ENCODE results near the gene KRT6C.

The KRT6C gene

DNA sequence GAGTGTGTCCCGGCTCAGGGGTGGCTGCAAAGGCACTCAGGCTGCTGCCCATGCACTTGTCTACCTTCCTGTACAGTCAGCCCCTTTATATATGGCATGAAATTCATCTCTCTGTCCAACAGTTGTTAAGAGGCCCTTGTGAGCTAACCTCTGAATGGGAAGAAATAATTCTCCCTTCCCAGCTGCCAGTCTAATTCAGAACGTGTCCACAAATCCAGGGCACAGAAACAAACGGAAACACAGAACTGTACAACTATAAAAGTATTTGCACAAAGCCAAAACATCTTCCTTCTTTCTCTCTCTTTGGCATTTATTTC is 45.7 kb upstream of the KRT6C start:
- no peak for TF ChIP-seq GLIS3 (CRISPR knock-in tag; IDR thresholded peaks at IDR 0.05)
- TF ChIP-seq, protein P1, sequence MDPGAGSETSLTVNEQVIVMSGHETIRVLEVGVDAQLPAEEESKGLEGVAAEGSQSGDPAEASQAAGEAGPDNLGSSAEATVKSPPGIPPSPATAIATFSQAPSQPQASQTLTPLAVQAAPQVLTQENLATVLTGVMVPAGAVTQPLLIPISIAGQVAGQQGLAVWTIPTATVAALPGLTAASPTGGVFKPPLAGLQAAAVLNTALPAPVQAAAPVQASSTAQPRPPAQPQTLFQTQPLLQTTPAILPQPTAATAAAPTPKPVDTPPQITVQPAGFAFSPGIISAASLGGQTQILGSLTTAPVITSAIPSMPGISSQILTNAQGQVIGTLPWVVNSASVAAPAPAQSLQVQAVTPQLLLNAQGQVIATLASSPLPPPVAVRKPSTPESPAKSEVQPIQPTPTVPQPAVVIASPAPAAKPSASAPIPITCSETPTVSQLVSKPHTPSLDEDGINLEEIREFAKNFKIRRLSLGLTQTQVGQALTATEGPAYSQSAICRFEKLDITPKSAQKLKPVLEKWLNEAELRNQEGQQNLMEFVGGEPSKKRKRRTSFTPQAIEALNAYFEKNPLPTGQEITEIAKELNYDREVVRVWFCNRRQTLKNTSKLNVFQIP (CRISPR knock-in tag; IDR thresholded peaks at IDR 0.05; ENCODE audit: borderline replicate concordance, low read depth), result no peak
- TF ChIP-seq, protein P2, sequence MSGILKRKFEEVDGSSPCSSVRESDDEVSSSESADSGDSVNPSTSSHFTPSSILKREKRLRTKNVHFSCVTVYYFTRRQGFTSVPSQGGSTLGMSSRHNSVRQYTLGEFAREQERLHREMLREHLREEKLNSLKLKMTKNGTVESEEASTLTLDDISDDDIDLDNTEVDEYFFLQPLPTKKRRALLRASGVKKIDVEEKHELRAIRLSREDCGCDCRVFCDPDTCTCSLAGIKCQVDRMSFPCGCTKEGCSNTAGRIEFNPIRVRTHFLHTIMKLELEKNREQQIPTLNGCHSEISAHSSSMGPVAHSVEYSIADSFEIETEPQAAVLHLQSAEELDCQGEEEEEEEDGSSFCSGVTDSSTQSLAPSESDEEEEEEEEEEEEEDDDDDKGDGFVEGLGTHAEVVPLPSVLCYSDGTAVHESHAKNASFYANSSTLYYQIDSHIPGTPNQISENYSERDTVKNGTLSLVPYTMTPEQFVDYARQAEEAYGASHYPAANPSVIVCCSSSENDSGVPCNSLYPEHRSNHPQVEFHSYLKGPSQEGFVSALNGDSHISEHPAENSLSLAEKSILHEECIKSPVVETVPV (CRISPR knock-in tag; IDR thresholded peaks at IDR 0.05), result no peak
- TF ChIP-seq TCF4 (CRISPR knock-in tag; IDR thresholded peaks at IDR 0.05; ENCODE audit: borderline replicate concordance), result no peak
- no peak for TF ChIP-seq ESRRG (CRISPR knock-in tag; IDR thresholded peaks at IDR 0.05)
- TF ChIP-seq, protein P3, sequence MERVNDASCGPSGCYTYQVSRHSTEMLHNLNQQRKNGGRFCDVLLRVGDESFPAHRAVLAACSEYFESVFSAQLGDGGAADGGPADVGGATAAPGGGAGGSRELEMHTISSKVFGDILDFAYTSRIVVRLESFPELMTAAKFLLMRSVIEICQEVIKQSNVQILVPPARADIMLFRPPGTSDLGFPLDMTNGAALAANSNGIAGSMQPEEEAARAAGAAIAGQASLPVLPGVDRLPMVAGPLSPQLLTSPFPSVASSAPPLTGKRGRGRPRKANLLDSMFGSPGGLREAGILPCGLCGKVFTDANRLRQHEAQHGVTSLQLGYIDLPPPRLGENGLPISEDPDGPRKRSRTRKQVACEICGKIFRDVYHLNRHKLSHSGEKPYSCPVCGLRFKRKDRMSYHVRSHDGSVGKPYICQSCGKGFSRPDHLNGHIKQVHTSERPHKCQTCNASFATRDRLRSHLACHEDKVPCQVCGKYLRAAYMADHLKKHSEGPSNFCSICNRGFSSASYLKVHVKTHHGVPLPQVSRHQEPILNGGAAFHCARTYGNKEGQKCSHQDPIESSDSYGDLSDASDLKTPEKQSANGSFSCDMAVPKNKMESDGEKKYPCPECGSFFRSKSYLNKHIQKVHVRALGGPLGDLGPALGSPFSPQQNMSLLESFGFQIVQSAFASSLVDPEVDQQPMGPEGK (CRISPR knock-in tag; IDR thresholded peaks at IDR 0.05; ENCODE audit: borderline replicate concordance), result no peak
- no peak for ATAC-seq

DNA sequence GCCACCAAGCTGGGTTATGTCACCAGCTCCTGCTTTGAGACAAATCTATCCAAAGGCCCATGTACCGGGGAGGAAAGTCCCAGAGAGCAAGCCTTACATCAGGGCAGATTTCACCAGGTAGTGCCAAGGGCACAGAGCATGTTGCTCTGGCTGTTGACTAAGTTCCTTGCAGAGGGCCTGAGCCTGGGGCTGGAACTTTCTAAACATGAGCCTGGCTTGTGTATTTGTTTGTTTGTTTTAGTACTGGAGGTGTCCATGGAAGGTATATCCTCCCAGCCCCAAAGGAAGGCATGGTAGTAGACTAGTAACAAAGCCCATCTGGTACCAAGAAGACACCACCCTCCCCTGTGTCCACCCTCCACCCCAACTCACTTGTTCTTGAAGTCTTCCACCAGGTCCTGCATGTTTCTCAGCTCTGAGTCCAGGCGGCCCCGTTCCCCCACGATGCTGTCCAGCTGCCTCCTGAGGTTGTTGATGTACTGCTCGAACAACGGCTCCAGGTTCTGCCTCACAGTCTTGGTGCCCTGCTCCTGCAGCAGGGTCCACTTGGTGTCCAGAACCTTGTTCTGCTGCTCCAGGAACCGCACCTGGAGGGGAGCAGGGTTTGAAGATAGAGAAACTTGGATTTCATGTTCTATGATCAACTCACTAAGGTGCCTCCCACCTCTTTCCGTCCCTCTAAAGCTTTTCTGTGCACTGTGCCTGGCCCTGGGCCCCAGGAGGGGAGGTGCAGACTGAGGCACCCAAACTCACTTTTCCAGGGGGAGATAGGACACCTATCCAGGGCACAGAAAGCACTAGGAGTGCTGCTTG is 45.2 kb upstream of the KRT6C start:
- no peak for ATAC-seq
- TF ChIP-seq, protein P2 (CRISPR knock-in tag; IDR thresholded peaks at IDR 0.05), result no peak
- TF ChIP-seq, protein P4, sequence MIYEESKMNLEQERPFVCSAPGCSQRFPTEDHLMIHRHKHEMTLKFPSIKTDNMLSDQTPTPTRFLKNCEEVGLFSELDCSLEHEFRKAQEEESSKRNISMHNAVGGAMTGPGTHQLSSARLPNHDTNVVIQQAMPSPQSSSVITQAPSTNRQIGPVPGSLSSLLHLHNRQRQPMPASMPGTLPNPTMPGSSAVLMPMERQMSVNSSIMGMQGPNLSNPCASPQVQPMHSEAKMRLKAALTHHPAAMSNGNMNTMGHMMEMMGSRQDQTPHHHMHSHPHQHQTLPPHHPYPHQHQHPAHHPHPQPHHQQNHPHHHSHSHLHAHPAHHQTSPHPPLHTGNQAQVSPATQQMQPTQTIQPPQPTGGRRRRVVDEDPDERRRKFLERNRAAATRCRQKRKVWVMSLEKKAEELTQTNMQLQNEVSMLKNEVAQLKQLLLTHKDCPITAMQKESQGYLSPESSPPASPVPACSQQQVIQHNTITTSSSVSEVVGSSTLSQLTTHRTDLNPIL (CRISPR knock-in tag; IDR thresholded peaks at IDR 0.05; ENCODE audit: low read depth), result no peak
- no peak for TF ChIP-seq ZNF70 (CRISPR knock-in tag; IDR thresholded peaks at IDR 0.05)
- TF ChIP-seq TCF4 (CRISPR knock-in tag; IDR thresholded peaks at IDR 0.05; ENCODE audit: borderline replicate concordance), result no peak
- no peak for TF ChIP-seq ISL1 (CRISPR knock-in tag; IDR thresholded peaks at IDR 0.05)
- TF ChIP-seq SNAI2 (CRISPR knock-in tag; IDR thresholded peaks at IDR 0.05), result no peak
- TF ChIP-seq, protein P1 (CRISPR knock-in tag; IDR thresholded peaks at IDR 0.05; ENCODE audit: borderline replicate concordance, low read depth), result no peak
- no peak for TF ChIP-seq GLIS3 (CRISPR knock-in tag; IDR thresholded peaks at IDR 0.05)
- no peak for TF ChIP-seq ZNF565 (CRISPR knock-in tag; conservative IDR thresholded peaks at IDR 0.05; ENCODE audit: low read depth)
- TF ChIP-seq ZNF8 (CRISPR knock-in tag; IDR thresholded peaks at IDR 0.05), result no peak
- TF ChIP-seq, protein P5, sequence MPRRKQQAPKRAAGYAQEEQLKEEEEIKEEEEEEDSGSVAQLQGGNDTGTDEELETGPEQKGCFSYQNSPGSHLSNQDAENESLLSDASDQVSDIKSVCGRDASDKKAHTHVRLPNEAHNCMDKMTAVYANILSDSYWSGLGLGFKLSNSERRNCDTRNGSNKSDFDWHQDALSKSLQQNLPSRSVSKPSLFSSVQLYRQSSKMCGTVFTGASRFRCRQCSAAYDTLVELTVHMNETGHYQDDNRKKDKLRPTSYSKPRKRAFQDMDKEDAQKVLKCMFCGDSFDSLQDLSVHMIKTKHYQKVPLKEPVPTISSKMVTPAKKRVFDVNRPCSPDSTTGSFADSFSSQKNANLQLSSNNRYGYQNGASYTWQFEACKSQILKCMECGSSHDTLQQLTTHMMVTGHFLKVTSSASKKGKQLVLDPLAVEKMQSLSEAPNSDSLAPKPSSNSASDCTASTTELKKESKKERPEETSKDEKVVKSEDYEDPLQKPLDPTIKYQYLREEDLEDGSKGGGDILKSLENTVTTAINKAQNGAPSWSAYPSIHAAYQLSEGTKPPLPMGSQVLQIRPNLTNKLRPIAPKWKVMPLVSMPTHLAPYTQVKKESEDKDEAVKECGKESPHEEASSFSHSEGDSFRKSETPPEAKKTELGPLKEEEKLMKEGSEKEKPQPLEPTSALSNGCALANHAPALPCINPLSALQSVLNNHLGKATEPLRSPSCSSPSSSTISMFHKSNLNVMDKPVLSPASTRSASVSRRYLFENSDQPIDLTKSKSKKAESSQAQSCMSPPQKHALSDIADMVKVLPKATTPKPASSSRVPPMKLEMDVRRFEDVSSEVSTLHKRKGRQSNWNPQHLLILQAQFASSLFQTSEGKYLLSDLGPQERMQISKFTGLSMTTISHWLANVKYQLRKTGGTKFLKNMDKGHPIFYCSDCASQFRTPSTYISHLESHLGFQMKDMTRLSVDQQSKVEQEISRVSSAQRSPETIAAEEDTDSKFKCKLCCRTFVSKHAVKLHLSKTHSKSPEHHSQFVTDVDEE (CRISPR knock-in tag; IDR thresholded peaks at IDR 0.05), result no peak

DNA sequence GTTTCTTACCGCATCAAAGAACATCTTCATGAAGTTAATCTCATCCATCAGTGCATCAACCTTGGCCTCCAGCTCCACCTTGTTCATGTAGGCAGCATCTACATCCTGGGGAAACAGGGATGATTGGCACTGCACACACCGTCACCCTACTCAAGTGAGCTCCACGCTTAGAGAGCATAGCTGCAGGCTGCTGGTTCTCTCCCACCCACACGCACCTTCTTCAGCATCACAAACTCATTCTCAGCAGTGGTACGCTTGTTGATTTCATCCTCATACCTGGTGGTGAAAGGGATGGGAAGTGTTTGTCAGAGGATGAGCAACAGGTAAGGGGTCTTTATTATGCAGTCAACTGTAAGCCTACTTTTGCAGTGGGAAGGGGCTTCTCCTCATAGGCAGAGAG is 44.3 kb upstream of the KRT6C start:
- TF ChIP-seq ZNF8 (CRISPR knock-in tag; IDR thresholded peaks at IDR 0.05) (no peak), PPARA (CRISPR knock-in tag; IDR thresholded peaks at IDR 0.05; ENCODE audit: borderline replicate concordance) (no peak), TCF4 (CRISPR knock-in tag; IDR thresholded peaks at IDR 0.05; ENCODE audit: borderline replicate concordance) (no peak), BACH2 (CRISPR knock-in tag; IDR thresholded peaks at IDR 0.05; ENCODE audit: borderline replicate concordance) (no peak)
- TF ChIP-seq, protein P4 (CRISPR knock-in tag; IDR thresholded peaks at IDR 0.05; ENCODE audit: low read depth), result no peak
- TF ChIP-seq, protein P1 (CRISPR knock-in tag; IDR thresholded peaks at IDR 0.05; ENCODE audit: borderline replicate concordance, low read depth), result no peak
- no peak for ATAC-seq
